HUES64 (cell line): ENCODE measurements around the gene ALDH1B1.
"Not testable (repeated sequence)": the region's sequence is repeated elsewhere in the genome, so short reads cannot be mapped to it uniquely, and the experiment has no call there.

Experiments used
- H3K27ac ChIP-seq: 2 replicates; pipeline ENCODE4 v1.7.0; 2013; ENCODE audit warnings: low read depth, low read length, inconsistent platforms
- H3K27me3 ChIP-seq: 2 replicates; pipeline ENCODE4 v1.6.1; 2013; ENCODE audit warnings: mild to moderate bottlenecking, low read length; ENCODE audit not compliant: insufficient read depth
- H3K36me3 ChIP-seq: 2 replicates; pipeline ENCODE4 v1.6.1; 2013; ENCODE audit warnings: mild to moderate bottlenecking, low read length; ENCODE audit not compliant: insufficient read depth
- H3K4me1 ChIP-seq: 2 replicates; pipeline ENCODE4 v1.6.1; 2013; ENCODE audit warnings: mild to moderate bottlenecking, low read length, moderate library complexity; ENCODE audit not compliant: insufficient read depth
- H3K4me3 ChIP-seq: 2 replicates; pipeline ENCODE4 v1.5.1; 2013; ENCODE audit warnings: mild to moderate bottlenecking, low read length, moderate library complexity
- H3K9ac ChIP-seq: 2 replicates; pipeline ENCODE4 v1.6.1; 2013; ENCODE audit warnings: mild to moderate bottlenecking, low read depth, low read length
- H3K9me3 ChIP-seq: 2 replicates; pipeline ENCODE4 v1.6.1; 2013; ENCODE audit warnings: low read depth, low read length; ENCODE audit not compliant: insufficient read depth
- WGBS: fragments of 150-250, 120-280 bp; methylation state at CpG from one replicate; pipeline ENCODE4 v1.1.7; 2013; ENCODE audit warnings: missing lambda C conversion rate; 5-methylcytosine and 5-hydroxymethylcytosine counted together

The ALDH1B1 gene

DNA sequence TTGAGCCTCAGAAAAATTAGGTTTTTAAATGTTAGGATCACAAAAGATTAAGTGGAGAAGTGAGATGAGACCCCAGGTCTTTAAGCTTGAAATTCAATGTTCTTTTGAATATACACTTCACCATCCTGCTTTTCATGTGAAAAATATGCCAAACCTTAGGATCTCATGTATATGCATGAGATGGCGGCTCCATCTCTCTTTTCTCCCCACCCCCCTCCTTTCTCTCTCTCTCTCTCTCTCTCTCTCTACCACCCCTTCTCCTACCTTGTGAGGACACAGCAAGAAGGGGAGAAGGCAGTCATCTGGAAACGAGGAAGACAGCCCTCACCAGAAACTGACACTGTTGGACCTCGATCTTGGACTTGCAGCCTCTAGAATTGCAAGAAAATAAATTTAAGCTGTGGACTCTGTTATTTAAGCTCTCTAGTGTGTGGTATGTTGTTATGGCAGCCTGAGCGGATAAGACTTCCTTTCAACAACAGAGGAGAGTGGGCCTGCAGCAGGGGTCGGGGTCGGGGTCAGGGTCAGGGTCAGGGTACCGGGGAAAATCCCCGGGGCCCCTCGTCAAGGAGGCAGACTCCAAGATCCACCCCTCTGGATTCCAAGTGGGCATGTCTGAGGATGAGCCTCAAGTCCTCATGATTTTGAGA, 16.4 kb upstream of the ALDH1B1 start:
- Histone ChIP-seq H3K4me1 (peaks cover 10% of the 10 kb centered on the region), H3K27ac (no peak overlapping the region), H3K9ac (no peak overlapping the region), H3K27me3 (peaks cover 4% of the 10 kb centered on the region; the same call in 1 of the 2 replicates), H3K9me3 (no peaks in the 10 kb centered on the region), H3K36me3 (no peaks in the 10 kb centered on the region), H3K4me3 (no peak overlapping the region)
- WGBS = 86% methylated on average over 9 of the region's 9 CpGs

DNA sequence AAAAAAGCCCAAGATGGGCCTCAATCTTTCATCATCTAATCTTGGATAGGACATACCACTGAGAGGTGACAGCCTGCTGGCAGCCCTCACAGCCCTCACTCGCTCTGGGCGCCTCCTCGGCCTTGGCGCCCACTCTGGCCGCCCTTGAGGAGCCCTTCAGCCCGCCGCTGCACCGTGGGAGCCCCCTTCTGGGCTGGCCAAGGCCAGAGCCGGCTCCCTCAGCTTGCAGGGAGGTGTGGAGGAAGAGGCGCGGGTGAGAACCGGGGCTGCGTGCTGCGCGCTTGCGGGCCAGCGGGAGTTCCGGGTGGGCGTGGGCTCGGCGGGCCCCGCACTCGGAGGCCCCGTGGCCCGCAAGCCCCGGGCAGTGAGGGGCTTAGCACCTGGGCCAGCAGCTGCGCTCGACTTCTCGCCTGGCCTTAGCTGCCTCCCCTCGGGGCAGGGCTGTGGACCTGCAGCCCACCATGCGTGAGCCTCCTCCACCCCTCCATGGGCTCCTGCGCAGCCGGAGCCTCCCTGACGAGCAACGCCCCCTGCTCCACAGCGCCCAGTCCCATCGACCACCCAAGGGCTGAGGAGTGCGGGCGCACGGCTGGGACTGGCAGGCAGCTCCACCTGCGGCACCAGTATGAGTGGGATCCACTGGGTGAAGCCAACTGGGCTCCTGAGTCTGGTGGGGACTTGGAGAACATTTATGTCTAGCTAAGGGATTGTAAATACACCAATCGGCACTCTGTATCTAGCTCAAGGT, 15.0 kb upstream of the ALDH1B1 start:
- H3K9me3 ChIP-seq, H3K27ac ChIP-seq, H3K4me3 ChIP-seq, H3K36me3 ChIP-seq, H3K9ac ChIP-seq: not testable (repeated sequence)
- Histone ChIP-seq H3K27me3 (peaks cover 10% of the 10 kb centered on the region; the same call in 1 of the 2 replicates), H3K4me1 (peaks cover 15% of the 10 kb centered on the region)
- WGBS = 94% methylated on average over 41 of the region's 42 CpGs

- H3K27ac ChIP-seq = peak overlapping the region; percentile 38; the same call in 1 of the 2 replicates
- 41% methylated on average over 6 of the region's 6 CpGs for WGBS
- H3K4me1 ChIP-seq = peaks cover 15% of the 10 kb centered on the region
- H3K4me3 ChIP-seq = no peak overlapping the region; the same call in 1 of the 2 replicates
- peaks cover 11% of the 10 kb centered on the region; the same call in 1 of the 2 replicates for H3K9me3 ChIP-seq
- peaks cover 7% of the 10 kb centered on the region; the same call in 1 of the 2 replicates for H3K27me3 ChIP-seq
- H3K9ac ChIP-seq = no peak overlapping the region
- no peaks in the 10 kb centered on the region for H3K36me3 ChIP-seq
These were observed 12.2 kb upstream of the ALDH1B1 start for GRCh38 chr9:38380230-38380871.

GRCh38 chr9:38380872-38381534, 11.5 kb upstream of the ALDH1B1 start:
- Histone ChIP-seq H3K27me3 (peaks cover 7% of the 10 kb centered on the region; the same call in 1 of the 2 replicates), H3K4me3 (0 out of 2 replicates have a peak overlapping the region, but pooled peaks have one; percentile 0), H3K9ac (no peak overlapping the region), H3K36me3 (no peaks in the 10 kb centered on the region), H3K4me1 (peaks cover 15% of the 10 kb centered on the region), H3K9me3 (peaks cover 11% of the 10 kb centered on the region; the same call in 1 of the 2 replicates), H3K27ac (peak overlapping the region; percentile 38; the same call in 1 of the 2 replicates)
- WGBS = 18% methylated on average over 8 of the region's 8 CpGs

- H3K4me3 ChIP-seq = no peak overlapping the region
- H3K9ac ChIP-seq = no peak overlapping the region
- H3K4me1 ChIP-seq = peaks cover 15% of the 10 kb centered on the region
- peaks cover 7% of the 10 kb centered on the region; the same call in 1 of the 2 replicates for H3K27me3 ChIP-seq
- no peak overlapping the region for H3K27ac ChIP-seq
- no peaks in the 10 kb centered on the region for H3K36me3 ChIP-seq
- H3K9me3 ChIP-seq = peaks cover 11% of the 10 kb centered on the region; the same call in 1 of the 2 replicates
- 92% methylated on average over 8 of the region's 8 CpGs for WGBS
These were observed 10.4 kb upstream of the ALDH1B1 start for GRCh38 chr9:38382141-38382540.

DNA sequence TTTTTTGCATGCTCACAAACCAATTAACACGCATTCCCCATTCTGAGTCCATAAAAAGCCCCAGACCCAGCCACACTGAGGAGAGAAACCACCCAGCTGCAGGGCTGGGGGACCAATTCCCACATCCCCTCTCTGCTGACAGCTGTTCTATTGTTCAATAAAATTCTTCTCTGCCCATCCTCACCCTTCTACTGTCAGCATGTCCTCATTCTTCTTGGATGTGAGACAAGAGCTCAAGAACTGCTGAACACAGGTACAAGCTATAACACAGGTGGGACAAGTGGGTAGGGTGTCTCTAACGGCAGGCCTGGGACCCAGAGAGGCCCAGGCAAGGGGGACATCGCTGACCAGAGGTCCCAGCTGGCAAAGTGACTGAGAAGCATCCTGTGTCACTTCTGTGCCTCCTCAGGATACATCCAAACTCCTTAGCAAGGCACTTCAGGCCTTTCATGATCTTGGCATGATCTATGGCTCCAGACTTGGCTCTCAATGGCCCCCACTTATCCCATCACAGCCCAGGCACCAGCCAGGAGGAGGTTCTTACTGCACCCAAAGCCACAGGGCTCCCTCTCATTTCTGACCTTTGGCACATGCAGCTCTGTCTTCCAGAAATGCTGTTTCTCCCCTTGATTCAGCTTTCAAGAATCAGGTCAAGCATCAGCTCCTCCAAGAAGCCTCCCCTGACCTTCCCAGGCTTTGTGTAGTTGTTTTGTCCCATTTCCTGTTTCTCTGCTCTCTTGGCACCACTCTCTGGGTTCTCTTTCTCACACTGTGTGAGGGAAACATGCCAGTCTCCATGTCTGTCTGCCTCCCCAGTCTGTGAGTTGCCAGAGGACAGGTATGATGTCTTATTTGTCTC, 7.3 kb upstream of the ALDH1B1 start:
- 89% methylated on average over 3 of the region's 3 CpGs for WGBS
- H3K4me3 ChIP-seq = no peak overlapping the region
- H3K36me3 ChIP-seq = no peaks in the 10 kb centered on the region
- no peak overlapping the region for H3K9ac ChIP-seq
- peaks cover 10% of the 10 kb centered on the region; the same call in 1 of the 2 replicates for H3K27me3 ChIP-seq
- H3K4me1 ChIP-seq = peaks cover 13% of the 10 kb centered on the region
- H3K27ac ChIP-seq = no peak overlapping the region
- H3K9me3 ChIP-seq = peaks cover 11% of the 10 kb centered on the region; the same call in 1 of the 2 replicates

- no peak overlapping the region for H3K9ac ChIP-seq
- H3K4me3 ChIP-seq = no peak overlapping the region
- H3K9me3 ChIP-seq = peaks cover 11% of the 10 kb centered on the region; the same call in 1 of the 2 replicates
- WGBS = 77% methylated on average over 3 of the region's 3 CpGs
- peaks cover 14% of the 10 kb centered on the region; the same call in 1 of the 2 replicates for H3K27me3 ChIP-seq
- peaks cover 7% of the 10 kb centered on the region; the same call in 1 of the 2 replicates for H3K4me1 ChIP-seq
- H3K27ac ChIP-seq = no peak overlapping the region
- no peaks in the 10 kb centered on the region for H3K36me3 ChIP-seq
These were observed 6.6 kb upstream of the ALDH1B1 start for GRCh38 chr9:38385896-38386295.

- 95% methylated on average over 4 of the region's 4 CpGs for WGBS
- H3K27ac ChIP-seq = no peak overlapping the region
- H3K9me3 ChIP-seq = peaks cover 11% of the 10 kb centered on the region; the same call in 1 of the 2 replicates
- H3K36me3 ChIP-seq = no peaks in the 10 kb centered on the region
- peaks cover 3% of the 10 kb centered on the region; the same call in 1 of the 2 replicates for H3K4me1 ChIP-seq
- no peak overlapping the region for H3K9ac ChIP-seq
- peaks cover 16% of the 10 kb centered on the region; the same call in 1 of the 2 replicates for H3K27me3 ChIP-seq
- no peak overlapping the region for H3K4me3 ChIP-seq
These were observed 6.1 kb upstream of the ALDH1B1 start for GRCh38 chr9:38386319-38386895.

DNA sequence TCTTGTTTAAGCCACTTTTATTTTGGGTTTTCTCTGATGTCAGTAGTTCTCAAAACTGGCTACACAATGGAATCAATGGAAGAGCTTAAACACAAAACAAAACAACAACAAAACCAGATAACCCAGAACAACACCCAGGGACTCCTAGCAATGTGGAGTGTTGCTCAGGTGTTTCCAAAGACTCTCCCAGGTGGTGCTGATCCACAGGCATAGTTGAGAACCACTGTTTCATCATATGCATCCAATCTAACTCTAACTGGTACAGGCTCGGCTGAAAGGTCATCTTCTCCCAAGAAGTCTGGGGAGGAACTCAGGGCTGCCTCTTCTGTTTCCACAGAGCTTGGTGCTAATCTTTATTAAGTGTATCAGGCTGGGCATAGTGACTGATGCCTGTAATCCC, 5.4 kb upstream of the ALDH1B1 start:
- H3K27me3 ChIP-seq = peaks cover 14% of the 10 kb centered on the region; the same call in 1 of the 2 replicates
- no peaks in the 10 kb centered on the region for H3K36me3 ChIP-seq
- 95% methylated on average over 1 of the region's 1 CpG for WGBS
- H3K9ac ChIP-seq = no peak overlapping the region
- H3K27ac ChIP-seq = no peak overlapping the region
- no peak overlapping the region for H3K4me3 ChIP-seq
- H3K9me3 ChIP-seq = peaks cover 11% of the 10 kb centered on the region; the same call in 1 of the 2 replicates
- H3K4me1 ChIP-seq = peaks cover 7% of the 10 kb centered on the region; the same call in 1 of the 2 replicates
